ENCODE measurements around the gene PYCR2.

GRCh38 chr1:225926551-225927113 lies 2.6 kb upstream of the PYCR2 start:
- TF ChIP-seq CTCF (IDR thresholded peaks at IDR 0.05; ENCODE audit: poor library complexity, severe bottlenecking) = no peak
- TF ChIP-seq EZH2 (IDR thresholded peaks at IDR 0.05; ENCODE audit: borderline replicate concordance, insufficient read depth, low read length, poor library complexity, severe bottlenecking) = no peak
- TF ChIP-seq REST (IDR thresholded peaks at IDR 0.05; ENCODE audit: borderline replicate concordance) = no peak
- TF ChIP-seq EP300 (conservative IDR thresholded peaks at IDR 0.05; ENCODE audit: poor library complexity, severe bottlenecking) = no peak
- no peak for TF ChIP-seq POLR2AphosphoS5 (IDR thresholded peaks at IDR 0.05)
- no peak for TF ChIP-seq MXI1 (conservative IDR thresholded peaks at IDR 0.05; ENCODE audit: poor library complexity, severe bottlenecking)

Measured in neural cell (in vitro differentiated cells).